Measurements from ENCODE around the gene LCE1D.

The LCE1D gene

GRCh38 chr1:152824964-152825363 lies 28.4 kb downstream of the LCE1D start:
- H4K20me1 ChIP-seq (ENCODE audit: insufficient read depth, low read length), result no peaks in the 10 kb centered on the region
- H3K27ac ChIP-seq (ENCODE audit: low read depth, low read length, poor library complexity, severe bottlenecking), result no peak overlapping the region
- H3K9me2 ChIP-seq (ENCODE audit: low read depth, low read length), result no peaks in the 10 kb centered on the region
- no peaks in the 10 kb centered on the region for H3K9me3 ChIP-seq (ENCODE audit: low read length)
- no peaks in the 10 kb centered on the region for H3K79me2 ChIP-seq (ENCODE audit: insufficient read depth, low read length)
- H3K36me3 ChIP-seq (ENCODE audit: insufficient read depth, low read length), result no peaks in the 10 kb centered on the region
- H3K4me3 ChIP-seq (ENCODE audit: low read depth, low read length, poor library complexity, severe bottlenecking), result no peak overlapping the region
- H3F3A ChIP-seq (ENCODE audit: insufficient read depth, low read length), result no peaks in the 10 kb centered on the region
- no peaks in the 10 kb centered on the region for H3K4me1 ChIP-seq (ENCODE audit: insufficient read depth, low read length, severe bottlenecking)
- no peak overlapping the region for H3K9ac ChIP-seq (ENCODE audit: low read length)
- no peaks in the 10 kb centered on the region for H3K27me3 ChIP-seq (ENCODE audit: insufficient read depth, low read length)
- no peak for TF ChIP-seq EZH2 (IDR thresholded peaks at IDR 0.05; ENCODE audit: borderline replicate concordance, low read length)
- TF ChIP-seq CTCF (IDR thresholded peaks at IDR 0.05; ENCODE audit: low read length), result no peak
- no peak overlapping the region for H2AFZ ChIP-seq (ENCODE audit: low read length)
- H3K4me2 ChIP-seq (ENCODE audit: low read length), result no peak overlapping the region

- Histone ChIP-seq H3K4me1 (ENCODE audit: insufficient read depth, low read length, severe bottlenecking) (no peaks in the 10 kb centered on the region), H3K79me2 (ENCODE audit: insufficient read depth, low read length) (no peaks in the 10 kb centered on the region), H3K9me2 (ENCODE audit: low read depth, low read length) (no peaks in the 10 kb centered on the region), H3K36me3 (ENCODE audit: insufficient read depth, low read length) (no peaks in the 10 kb centered on the region), H3F3A (ENCODE audit: insufficient read depth, low read length) (no peaks in the 10 kb centered on the region), H4K20me1 (ENCODE audit: insufficient read depth, low read length) (no peaks in the 10 kb centered on the region), H3K9me3 (ENCODE audit: low read length) (no peaks in the 10 kb centered on the region), H3K27me3 (ENCODE audit: insufficient read depth, low read length) (no peaks in the 10 kb centered on the region), H3K4me3 (ENCODE audit: low read depth, low read length, poor library complexity, severe bottlenecking) (no peak within 1 kb of the TSS), H3K27ac (ENCODE audit: low read depth, low read length, poor library complexity, severe bottlenecking) (no peak within 1 kb of the TSS), H3K9ac (ENCODE audit: low read length) (no peak within 1 kb of the TSS), H3K4me2 (ENCODE audit: low read length) (no peak within 1 kb of the TSS), H2AFZ (ENCODE audit: low read length) (no peak within 1 kb of the TSS)
- TF ChIP-seq CTCF (IDR thresholded peaks at IDR 0.05; ENCODE audit: low read length), result no peak
- no peak for TF ChIP-seq EZH2 (IDR thresholded peaks at IDR 0.05; ENCODE audit: borderline replicate concordance, low read length)
These were observed 30.7 kb downstream of the LCE1D start, which contains the start of gene LCE1A for GRCh38 chr1:152827173-152827572. Gene LCE1A, plus strand, starts transcription at chr1:152827473. Its CDS starts 0 bp downstream, at chr1:152827473.

- Histone ChIP-seq H3K9ac (ENCODE audit: low read length) (no peak overlapping the region), H3K9me3 (ENCODE audit: low read length) (no peaks in the 10 kb centered on the region), H3K4me3 (ENCODE audit: low read depth, low read length, poor library complexity, severe bottlenecking) (no peak overlapping the region), H3K27ac (ENCODE audit: low read depth, low read length, poor library complexity, severe bottlenecking) (no peak overlapping the region), H3F3A (ENCODE audit: insufficient read depth, low read length) (no peaks in the 10 kb centered on the region), H3K9me2 (ENCODE audit: low read depth, low read length) (no peaks in the 10 kb centered on the region), H3K36me3 (ENCODE audit: insufficient read depth, low read length) (no peaks in the 10 kb centered on the region), H3K79me2 (ENCODE audit: insufficient read depth, low read length) (no peaks in the 10 kb centered on the region), H2AFZ (ENCODE audit: low read length) (no peak overlapping the region), H3K27me3 (ENCODE audit: insufficient read depth, low read length) (no peaks in the 10 kb centered on the region), H4K20me1 (ENCODE audit: insufficient read depth, low read length) (no peaks in the 10 kb centered on the region), H3K4me2 (ENCODE audit: low read length) (no peak overlapping the region), H3K4me1 (ENCODE audit: insufficient read depth, low read length, severe bottlenecking) (no peaks in the 10 kb centered on the region)
- TF ChIP-seq EZH2 (IDR thresholded peaks at IDR 0.05; ENCODE audit: borderline replicate concordance, low read length), result no peak
- no peak for TF ChIP-seq CTCF (IDR thresholded peaks at IDR 0.05; ENCODE audit: low read length)
These were observed 40.3 kb downstream of the LCE1D start for GRCh38 chr1:152836870-152837269.

Data from OCI-LY1 (cell line).